Measurements from ENCODE around the gene PCP4.
A peak's percentile ranks its signal among the peaks of the same experiment; 100 is the strongest.
"Not testable (repeated sequence)": the region's sequence is repeated elsewhere in the genome, so short reads cannot be mapped to it uniquely, and the experiment has no call there.

PCP4 gene

GRCh38 chr21:39882839-39883195 is 15.6 kb downstream of the PCP4 start:
- TF ChIP-seq CTCF (IDR thresholded peaks at IDR 0.05): no peak
- DNase-seq: no peak
- Mint-ChIP-seq H3K9me3 (no peaks in the 10 kb centered on the region), H3K4me1 (peaks cover 38% of the 10 kb centered on the region), H3K27ac (no peak overlapping the region), H3K4me3 (no peak overlapping the region), H3K27me3 (ENCODE audit: low read depth, poor library complexity) (no peaks in the 10 kb centered on the region), H3K36me3 (ENCODE audit: low read depth) (no peaks in the 10 kb centered on the region)

- Mint-ChIP-seq H3K27ac (no peak overlapping the region), H3K4me1 (peaks cover 44% of the 10 kb centered on the region), H3K36me3 (ENCODE audit: low read depth) (no peaks in the 10 kb centered on the region), H3K4me3 (no peak overlapping the region), H3K9me3 (no peaks in the 10 kb centered on the region), H3K27me3 (ENCODE audit: low read depth, poor library complexity) (no peaks in the 10 kb centered on the region)
- DNase-seq: peak; percentile 73
- TF ChIP-seq CTCF (IDR thresholded peaks at IDR 0.05): no peak
Measured at GRCh38 chr21:39885119-39885848, 18.0 kb downstream of the PCP4 start.

- no peaks in the 10 kb centered on the region for H3K27me3 Mint-ChIP-seq (ENCODE audit: low read depth, poor library complexity)
Measured at GRCh38 chr21:39888848-39889247, 21.6 kb downstream of the PCP4 start.

GRCh38 chr21:39891111-39891510 is 23.9 kb downstream of the PCP4 start:
- TF ChIP-seq CTCF (IDR thresholded peaks at IDR 0.05): no peak
- H3K4me1 Mint-ChIP-seq: peaks cover 37% of the 10 kb centered on the region
- H3K36me3 Mint-ChIP-seq (ENCODE audit: low read depth): no peaks in the 10 kb centered on the region
- H3K4me3 Mint-ChIP-seq: no peak overlapping the region
- H3K9me3 Mint-ChIP-seq: no peaks in the 10 kb centered on the region
- DNase-seq: no peak
- no peaks in the 10 kb centered on the region for H3K27me3 Mint-ChIP-seq (ENCODE audit: low read depth, poor library complexity)
- H3K27ac Mint-ChIP-seq: no peak overlapping the region

More at GRCh38 chr21:39888848-39889247, 21.6 kb downstream of the PCP4 start:
- Mint-ChIP-seq H3K9me3 (no peaks in the 10 kb centered on the region), H3K4me3 (no peak overlapping the region), H3K36me3 (ENCODE audit: low read depth) (no peaks in the 10 kb centered on the region), H3K4me1 (peaks cover 55% of the 10 kb centered on the region), H3K27ac (no peak overlapping the region)
- no peak for TF ChIP-seq CTCF (IDR thresholded peaks at IDR 0.05)
- DNase-seq: no peak

- H3K9me3 Mint-ChIP-seq; H3K4me3 Mint-ChIP-seq; H3K27ac Mint-ChIP-seq; H3K36me3 Mint-ChIP-seq (ENCODE audit: low read depth); H3K27me3 Mint-ChIP-seq (ENCODE audit: low read depth, poor library complexity); DNase-seq: not testable (repeated sequence)
- H3K4me1 Mint-ChIP-seq: peaks cover 37% of the 10 kb centered on the region
Measured at GRCh38 chr21:39891863-39892262, 24.6 kb downstream of the PCP4 start.

GRCh38 chr21:39900491-39900890 is 33.3 kb downstream of the PCP4 start:
- Mint-ChIP-seq H3K9me3 (no peaks in the 10 kb centered on the region), H3K4me3 (no peak overlapping the region), H3K4me1 (no peaks in the 10 kb centered on the region), H3K36me3 (ENCODE audit: low read depth) (no peaks in the 10 kb centered on the region), H3K27ac (no peak overlapping the region), H3K27me3 (ENCODE audit: low read depth, poor library complexity) (peaks cover 5% of the 10 kb centered on the region)
- no peak for DNase-seq
- no peak for TF ChIP-seq CTCF (IDR thresholded peaks at IDR 0.05)
